B cell (primary cell): ENCODE measurements around the gene FAM184A.

Experiments
- CTCF ChIP-seq: fragments of 200-600 bp; IDR thresholded peaks from one replicate; pipeline ENCODE4 v1.8.0; 2022; ENCODE audit warnings: antibody characterized with exemption, mild to moderate bottlenecking
- EZH2 ChIP-seq: IDR thresholded peaks from 2 replicates; pipeline ENCODE4 v1.6.1; 2012; ENCODE audit warnings: borderline replicate concordance, low read depth, mild to moderate bottlenecking, moderate library complexity, low read length; ENCODE audit not compliant: insufficient read depth, poor library complexity, severe bottlenecking

DNA sequence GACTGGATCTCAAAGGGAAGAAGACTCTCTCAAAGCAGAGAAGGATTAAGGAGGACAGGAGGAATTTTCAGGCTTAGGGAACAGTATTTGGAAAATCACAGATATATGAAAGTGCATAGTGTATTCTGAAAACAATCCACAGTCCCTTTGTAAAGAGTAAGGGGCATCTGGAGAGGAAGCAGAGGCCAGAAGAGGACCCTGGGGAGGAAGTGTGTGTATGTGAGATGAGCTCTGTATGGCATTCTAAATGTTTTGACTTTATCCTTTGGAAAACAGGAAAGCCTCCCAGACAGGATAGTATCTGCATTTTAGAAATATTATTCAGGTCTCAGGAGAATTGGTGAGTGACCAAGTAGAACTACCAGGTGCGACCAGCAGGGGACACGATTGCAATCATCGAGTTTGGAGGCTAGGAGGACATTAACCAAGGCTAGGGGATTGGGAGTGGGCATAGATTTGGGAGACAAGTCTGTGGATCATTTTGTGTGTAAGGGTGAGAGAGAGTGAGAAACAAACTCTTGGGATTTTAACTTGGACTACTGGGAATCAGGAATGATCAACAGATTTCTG is 38.3 kb upstream of the FAM184A start:
- TF ChIP-seq CTCF, result no peak
- no peak for TF ChIP-seq EZH2
